Activated T-cell treated with anti-CD3 and anti-CD28 coated beads for 1 hour (primary cell): Measurements from ENCODE around the gene PGA5.

Experiments
- DNase-seq: peaks from one replicate; pipeline ENCODE4 v3.0.0-alpha.2; 2020; ENCODE audit warnings: low read depth

Gene PGA5

DNA sequence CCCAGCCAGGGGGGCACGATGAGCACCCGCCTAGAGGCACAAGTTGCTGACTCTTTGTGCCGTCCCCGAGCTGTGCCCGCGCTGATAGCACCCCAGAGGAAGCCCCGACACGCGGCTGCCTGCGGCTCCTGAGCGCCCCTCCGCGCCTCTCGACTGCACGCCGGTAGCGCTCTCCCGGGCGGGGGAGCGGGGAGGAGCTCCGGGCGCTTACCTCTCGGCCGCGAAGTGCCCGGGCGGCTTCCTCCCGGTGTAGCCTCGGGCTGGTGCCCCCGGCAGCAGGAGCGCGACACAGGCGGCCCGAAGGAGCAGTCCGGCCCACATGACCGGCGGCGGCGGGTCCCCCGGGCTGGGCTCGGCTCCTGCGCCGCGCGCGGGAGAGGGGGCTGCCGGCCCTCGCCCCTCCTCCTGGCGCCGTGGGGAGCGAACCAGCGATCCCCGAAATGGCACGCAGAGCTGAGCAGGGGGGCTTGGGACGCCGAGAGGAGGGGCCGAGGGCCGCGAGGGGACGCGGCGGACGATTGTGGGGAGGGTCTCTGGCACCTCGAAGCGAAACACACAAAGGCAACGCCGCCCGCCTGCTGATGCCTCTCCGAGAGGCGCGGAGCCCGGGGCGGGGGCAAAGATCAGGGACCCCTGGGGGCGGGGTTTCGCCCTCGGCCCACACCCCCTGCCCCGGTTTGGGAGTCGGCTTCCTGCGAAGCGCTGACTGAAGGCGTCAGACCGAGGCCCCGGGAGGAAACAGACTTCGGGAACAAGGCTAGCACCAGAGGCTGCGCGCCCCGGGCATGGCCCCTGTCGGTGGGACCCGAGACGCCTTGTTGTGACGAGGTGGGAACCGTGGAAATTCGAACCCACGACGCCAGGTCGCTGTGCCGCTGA lies 54.0 kb downstream of the PGA5 start, which contains the start of gene VWCE:
Gene VWCE (minus strand): TSS at position 600 of the 879 bp plus-strand sequence. CDS start 279 bp downstream, at position 321.
- DNase-seq, result peak; percentile 44

DNA sequence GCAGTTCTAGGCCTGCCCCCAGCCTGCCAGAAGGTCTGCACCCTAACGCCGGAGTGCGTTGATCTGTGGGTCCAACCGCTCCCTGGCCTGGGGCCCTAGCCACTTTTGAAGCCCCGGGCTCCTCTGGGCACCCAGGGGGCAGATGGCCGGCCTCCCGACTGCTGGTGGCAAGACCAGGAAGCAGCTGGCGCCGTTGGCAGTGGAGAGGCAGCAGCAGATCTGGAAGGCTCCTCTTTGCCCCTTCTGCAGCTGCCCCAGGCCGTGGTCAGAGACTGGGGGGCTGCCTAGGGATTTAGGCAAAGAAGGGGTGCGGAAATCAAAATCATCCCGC lies 54.6 kb downstream of the PGA5 start:
- DNase-seq, result no peak

GRCh38 chr11:61297341-61297740 lies 56.4 kb downstream of the PGA5 start:
- no peak for DNase-seq

GRCh38 chr11:61297746-61298145 lies 56.8 kb downstream of the PGA5 start:
- DNase-seq, result no peak

DNA sequence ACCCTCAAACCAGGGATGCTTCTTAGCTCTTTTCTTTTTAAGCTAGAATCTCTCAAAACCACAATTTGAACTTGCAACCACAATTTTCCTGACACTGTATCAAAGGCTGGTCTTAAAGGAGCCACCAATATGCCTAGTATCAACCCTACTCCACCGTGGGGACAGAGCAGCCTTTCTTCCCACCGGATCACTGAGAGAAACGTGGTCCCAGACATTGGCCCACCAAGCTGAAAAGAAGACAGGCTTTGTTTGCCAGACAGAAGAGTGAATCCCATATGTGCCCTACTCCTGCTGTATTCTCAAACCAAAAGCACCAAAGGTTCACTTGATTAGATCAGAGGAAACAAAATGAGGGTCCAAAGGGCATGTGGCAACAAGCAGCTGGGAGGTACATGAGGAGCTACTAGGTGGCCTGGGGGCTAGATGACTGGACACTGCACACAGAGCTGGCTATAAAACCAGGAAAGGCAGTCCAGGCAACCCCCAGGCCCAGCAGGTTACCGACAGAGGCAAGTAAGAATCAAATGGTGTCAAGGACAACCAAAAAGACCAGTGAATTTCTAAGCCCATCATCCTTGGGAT lies 57.8 kb downstream of the PGA5 start:
- no peak for DNase-seq
